DMS 273 treated with DMSO at 0.1 percent for 48 hours (cell line): ENCODE measurements around the gene ROCK2.

Experiments used
- DNase-seq: peaks from one replicate; lab custom pipeline; 2025; lab: John Stamatoyannopoulos, UW

Gene ROCK2

DNA sequence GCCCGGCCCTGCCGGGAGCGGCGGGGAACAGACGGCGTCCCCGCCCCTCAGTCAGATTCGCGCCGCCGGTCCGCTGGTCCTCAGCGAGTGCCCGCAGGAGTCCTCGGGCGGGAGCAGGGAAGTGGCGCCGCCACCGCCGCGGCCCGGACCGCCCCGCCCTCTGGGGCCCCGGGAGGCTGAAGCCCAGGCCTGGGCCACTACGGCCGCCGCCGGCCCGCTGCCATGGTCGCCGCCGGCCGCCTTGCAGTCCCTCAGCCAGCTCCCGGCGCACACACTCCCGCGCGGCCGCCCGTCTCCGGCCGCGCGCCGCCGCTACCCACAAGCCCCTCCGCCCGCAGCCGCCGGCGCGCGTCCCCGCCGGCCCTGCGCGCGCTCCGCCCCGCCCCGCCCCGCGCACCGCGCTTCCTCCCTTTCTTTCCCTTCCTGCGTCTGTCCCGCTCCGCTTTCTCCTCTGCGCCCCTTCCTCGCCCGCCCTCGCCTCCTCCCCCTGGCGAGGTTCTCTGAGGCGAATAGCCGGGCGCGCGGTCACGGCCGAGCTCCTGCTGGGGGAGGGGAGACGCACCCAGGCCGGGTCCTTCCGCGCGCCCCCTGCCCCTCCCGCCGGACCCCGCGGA is at the start of gene ROCK2:
ROCK2 (minus strand) TSS at position 295 of the 614 bp plus-strand sequence. CDS start 500 bp downstream, outside the sequence.
- peak; percentile 68 for DNase-seq

DNA sequence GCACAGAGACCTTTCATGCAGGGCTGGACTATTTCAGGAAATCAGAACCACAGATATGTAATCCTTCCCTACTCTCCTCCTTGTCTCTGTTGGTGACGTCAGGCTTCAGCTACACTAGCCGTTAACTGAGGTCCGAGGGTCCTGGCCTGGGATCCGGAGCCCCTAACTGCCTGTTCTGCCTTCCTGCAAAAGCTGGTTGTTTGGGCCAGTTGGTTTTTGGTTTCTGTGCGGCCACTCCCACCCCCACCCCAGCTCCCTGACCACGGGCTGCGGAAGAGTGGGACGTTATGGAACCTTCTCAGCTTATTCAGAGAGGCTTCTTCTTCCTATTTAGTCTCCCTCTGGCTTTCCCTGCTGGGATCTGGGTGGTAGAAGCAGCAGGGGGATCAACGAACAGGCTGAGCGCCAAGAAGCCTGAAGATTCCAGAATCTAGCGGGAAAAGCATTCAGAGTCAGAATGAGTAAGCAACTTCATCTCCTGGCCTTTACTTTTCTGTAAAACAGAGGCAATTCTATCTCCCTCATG is 49.3 kb upstream of the ROCK2 start:
- DNase-seq = no peak

DNA sequence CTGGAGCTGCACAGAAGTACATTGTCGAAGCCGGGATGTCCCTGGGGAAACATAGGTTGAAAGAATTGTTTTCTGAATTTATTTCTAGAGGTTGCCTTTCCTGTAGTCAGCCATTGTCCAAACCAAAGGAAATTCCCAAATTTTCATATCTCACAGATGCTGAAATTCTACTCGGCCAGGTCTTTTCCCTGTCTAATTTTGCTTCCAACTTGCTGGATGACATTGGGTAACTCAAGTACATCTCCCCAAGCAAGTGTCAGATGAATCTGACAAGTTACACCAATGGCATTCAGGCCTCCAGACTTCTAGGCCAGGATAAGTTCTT is 47.5 kb upstream of the ROCK2 start:
- no peak for DNase-seq

DNA sequence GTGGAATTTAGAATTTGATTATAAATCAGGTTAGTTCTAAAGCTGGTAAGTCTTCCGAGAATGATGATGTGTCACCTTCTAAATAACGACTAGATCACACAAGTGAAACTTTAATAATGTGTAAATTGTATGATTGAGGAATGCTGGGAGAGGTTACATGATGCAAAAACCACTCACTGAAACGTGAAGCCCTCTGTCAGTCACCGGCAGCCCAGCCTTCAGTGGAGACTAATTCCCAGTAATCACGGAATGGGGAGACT is 45.9 kb upstream of the ROCK2 start:
- no peak for DNase-seq

DNA sequence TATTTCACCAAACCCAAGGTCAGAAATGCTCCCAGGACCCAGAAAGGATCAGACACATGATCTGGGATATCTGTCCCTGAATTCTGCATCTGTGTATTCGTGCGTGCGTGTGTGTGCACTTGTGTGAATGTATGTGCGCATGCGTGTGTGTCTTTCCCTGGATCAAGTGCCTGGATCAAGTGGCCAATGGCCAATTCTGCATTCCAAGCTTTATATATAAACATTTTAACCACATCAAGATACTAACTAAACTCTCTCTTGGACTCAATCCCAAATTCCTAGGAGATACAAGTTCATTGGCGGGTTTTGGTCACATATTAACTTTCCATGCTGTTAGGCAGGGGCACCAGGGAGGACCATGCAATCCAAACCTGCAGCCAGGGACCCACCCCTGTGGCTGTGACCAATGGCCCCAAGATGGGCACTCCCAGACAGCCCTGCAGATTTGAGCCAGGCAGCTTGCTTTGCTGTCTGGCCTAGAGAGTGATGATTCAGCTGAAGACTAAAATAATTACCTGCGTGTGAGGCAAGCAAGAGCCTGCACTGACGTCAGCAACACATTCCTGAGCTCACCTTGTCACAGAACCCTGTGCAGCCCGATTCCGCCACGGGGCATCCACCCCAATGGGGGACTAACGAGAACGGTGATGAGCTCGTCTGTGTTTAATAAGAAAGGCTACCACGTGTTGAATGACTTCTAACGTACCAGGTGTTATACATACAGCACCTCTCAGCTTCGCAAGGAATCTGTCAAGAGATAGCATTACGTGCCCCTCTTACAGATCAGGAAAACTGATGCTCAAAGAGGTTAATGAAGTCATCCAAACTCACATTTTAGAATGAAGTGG is 45.3 kb upstream of the ROCK2 start:
- DNase-seq = no peak

DNA sequence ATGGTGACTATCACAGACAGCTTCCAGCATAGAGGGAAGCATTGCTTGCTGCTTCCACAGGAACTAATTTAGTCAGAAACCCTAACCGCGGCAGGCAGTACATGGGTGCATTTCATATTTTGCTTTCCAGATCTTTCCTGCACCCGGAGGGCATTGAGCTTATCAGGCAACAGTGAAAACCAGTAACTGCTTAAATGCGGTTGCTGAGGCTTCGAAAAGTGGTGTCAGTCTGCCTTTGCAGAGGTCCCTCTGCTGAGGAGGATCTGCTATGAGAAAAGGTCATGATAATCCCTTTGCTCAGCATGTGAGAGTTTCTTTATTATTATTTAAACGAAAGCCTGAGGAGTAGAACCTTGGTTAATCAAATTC is 44.6 kb upstream of the ROCK2 start:
- DNase-seq = no peak

DNA sequence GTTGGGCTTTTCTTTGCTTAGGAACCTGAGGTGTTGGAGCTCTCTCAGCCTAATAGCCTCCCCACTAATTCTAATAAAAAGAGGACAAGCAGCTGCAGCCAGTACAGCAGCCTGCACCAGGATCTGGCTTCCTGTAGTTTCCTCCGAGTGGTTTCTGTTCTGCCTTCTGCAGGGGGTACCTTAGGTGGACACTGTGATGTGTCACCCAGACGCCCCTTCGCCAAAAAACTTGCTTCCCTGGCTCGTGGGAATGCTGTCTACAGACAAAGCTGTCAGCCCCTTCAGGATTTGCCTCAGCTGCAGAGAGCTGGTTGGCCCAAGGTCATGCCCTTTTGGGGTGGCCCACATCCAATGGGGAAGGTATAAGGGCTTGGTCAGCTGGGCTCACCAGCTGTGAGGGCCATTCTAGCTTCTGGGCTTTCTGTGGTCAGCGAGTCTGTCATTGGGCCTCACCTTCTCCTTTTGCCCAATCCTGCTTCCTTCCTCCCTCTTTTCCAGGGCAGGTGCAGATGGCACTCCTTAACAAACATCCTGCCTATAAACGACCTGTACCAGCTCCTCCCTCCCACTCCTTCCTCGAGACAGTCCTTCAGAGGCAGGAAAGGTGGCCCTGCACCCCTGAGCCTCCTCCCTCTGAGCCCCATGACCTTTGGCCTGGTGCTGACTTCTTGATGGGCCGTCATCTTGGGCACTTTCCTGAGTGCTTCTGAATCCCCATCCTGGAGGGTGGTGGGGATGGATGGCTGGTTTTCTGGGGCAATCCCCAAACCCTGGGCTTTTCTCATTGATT is 44.0 kb upstream of the ROCK2 start:
- DNase-seq = no peak

DNA sequence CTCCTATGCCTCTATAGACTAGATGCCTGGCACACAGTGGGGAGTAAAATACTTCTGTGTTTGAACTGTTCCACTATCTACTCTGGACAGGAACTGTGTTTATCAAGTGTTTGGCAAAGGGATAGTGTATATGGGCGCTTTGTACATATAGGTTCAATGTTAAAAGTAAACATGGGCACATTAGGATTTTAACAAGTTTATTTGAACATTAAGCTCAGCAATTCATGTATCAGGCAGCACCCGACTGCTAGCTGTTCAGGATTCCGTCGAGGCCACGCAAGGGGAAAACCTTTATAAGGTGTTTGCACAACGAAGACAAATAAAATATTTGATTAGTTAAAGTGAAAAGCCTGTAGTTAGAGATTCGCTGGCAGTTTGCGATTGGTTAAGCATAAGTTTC is 43.4 kb upstream of the ROCK2 start:
- no peak for DNase-seq

DNA sequence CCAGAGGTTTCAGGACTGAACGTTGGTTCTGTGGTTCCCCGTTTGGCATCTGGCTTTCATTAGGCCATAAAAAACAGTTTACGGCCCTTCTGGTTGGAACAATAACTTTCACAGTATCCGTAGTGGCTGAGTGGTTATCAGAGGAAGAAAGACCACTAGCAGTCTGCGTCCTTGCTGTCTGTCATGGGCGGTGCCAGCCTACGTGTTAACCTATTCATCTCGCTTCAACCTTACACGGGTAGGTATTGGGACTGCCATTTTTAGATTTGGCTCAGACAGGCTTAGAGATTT is 42.6 kb upstream of the ROCK2 start:
- DNase-seq = no peak

DNA sequence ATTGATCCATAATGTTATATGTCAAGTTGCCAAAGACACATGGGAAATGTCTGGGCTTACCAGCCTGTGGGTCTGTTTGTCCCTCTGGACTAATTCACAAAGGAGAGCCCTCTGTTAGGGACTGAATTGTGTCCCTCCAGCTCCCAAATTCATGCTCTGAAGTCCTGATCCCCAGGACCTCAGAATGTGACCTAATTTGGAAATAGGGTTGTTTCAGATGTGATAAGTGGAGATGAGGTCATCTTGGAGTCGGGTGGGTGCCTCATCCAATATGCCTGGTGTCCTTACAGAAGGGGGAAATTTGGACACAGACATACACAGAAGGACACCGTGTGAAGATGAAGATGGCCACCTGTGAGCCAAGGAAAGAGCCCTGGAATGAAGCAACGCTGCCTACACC is 41.4 kb upstream of the ROCK2 start:
- no peak for DNase-seq

DNA sequence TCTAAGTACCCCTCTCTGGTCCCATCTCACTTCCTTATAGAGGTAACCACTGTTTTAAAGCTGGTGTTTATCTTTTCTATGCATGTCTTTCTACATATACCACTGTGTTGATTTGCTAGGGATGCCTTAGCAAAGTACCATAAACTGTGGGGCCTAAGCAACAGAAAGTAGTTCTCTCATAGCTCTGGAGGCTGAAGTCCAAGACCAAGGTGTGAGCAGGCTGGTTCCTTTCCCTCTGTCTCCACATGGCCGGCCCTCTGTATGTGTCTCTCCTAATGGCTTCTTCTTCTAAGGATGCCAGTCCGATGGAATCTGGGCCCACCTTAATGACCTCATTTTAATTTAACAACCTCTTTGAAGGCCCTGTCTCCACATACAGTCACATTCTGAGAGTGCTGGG is 40.8 kb upstream of the ROCK2 start:
- no peak for DNase-seq

DNA sequence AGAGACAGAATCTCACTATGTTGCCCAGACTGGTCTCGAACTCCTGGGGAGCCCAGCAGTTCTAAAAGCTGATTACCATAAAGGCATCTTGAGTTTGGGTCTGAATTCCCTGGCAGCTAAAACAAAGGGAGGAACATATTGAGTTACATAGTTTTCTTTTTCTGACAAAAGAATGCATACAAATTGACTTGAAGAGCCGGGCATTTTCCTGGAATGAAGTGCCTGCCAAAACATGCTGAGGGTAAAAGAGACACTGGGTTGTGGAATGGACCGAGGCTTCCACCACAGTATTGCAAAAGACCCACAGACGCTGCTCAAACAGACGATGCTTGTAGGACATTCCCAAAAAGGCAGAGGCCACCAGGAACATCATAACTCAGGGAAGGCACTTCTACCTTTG is 35.1 kb upstream of the ROCK2 start:
- no peak for DNase-seq

DNA sequence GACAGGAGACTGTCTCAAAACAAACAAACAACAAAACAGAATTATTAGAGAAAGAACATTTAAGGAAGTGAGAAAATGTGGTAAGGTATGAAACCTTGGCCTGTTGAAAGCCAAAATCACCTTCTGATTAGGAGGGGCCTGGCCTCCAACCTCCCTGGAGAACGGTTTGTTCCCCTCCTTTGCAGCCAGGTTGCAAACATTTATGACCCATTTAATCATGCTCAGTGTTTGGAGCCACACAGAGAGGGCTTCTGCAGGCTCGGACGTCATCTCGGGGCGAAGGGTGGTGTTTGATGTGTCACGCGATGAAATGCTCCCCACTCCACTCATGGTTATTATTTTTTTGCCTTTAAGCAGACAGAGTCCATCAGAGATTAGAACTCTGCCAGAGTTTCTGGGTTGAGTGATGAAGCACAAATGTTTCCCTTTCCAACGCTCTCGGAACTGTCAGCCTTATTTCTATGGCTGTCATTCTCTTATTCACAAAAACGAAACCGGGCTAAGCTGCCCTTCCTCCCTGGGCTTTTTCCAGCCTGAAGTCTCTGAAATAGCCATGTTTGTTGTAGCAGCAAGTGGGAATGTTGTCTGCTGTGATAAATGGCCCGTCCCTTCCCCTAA is 33.6 kb upstream of the ROCK2 start:
- DNase-seq = no peak

DNA sequence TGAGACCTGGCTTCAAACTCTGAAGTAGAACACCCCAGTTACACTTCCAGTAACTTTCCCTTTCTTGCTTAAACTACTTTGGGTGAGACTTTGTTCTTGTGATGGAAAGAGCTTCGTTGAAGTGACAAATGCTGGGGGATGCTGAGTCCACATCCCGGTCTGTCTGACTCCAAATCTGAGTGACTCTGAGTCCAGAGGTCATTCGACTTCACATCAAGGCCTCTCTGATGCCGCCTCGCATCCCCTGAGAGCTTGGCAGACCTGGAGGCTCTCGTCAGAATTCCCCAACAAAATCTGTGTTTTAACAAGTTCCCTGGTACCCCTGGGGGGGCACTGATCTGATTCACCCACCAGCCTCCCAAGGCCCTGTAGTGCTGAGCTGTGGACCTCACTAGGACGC is 31.6 kb upstream of the ROCK2 start:
- no peak for DNase-seq

DNA sequence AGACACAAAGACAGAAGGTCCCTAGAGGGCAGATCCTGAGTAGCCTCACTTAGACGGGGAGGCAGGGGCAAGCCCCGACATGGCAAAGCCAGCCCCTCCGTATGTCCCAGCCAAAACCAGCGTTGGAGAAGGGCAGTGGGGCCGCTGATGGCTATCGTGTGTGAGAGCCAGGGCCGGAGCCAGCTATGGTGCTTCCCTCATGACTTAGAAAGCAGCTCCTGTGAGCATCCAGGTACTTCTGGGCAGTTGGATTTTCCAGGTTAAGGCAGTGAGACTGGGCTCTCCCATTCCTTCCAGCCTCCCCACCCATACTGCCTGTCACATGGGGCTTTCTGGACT is 31.2 kb upstream of the ROCK2 start:
- no peak for DNase-seq

DNA sequence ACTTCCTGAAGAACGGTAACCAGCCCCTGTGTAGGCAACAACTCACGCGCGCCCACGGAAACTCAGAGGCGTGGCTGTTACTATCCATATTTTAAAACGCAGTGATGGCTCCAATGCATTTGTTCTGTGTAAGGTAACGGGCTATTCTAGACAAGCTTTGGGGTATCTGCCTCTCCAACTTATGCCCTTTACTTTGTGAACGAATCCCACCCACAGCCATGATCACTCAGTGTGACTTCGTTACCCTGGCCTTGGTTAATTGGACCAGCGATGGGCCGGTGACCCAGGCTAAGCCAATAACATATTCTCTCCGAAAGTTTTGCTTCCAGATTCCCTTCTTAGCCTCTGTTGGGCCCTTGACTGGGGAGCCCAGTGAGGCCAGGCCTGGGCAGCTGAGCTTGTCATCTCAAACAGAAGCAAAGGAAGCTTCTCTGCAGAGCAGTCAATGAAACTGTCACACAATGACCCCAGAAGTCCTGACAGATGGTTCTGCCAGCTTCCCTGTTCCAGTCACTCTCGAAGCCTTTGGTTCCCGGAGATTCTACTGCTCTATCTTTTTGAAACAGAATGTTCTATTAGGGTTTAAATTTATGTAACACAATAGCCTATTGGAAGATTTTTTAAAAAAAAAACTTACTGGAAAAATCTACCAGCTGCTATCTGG is 30.7 kb upstream of the ROCK2 start:
- peak; percentile 38 for DNase-seq

DNA sequence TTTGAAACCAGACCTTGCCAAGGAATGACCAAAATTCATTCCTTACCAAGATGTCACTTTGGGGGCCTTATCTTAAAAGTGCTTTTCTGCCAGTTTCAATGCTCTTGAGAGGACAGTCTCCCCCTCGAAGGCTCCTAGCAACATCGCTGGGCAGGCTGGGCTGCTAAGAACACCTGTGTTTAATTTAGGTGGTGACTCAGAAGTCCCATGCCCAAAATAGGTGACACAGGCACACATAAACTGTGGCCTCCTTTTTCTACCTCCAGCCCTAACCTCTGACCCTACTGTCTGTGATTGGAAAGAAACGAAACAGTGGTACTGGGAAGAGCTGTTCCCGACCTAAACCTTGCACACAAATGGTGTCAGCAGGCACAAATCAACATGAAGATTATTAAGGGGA is 28.7 kb upstream of the ROCK2 start:
- no peak for DNase-seq

DNA sequence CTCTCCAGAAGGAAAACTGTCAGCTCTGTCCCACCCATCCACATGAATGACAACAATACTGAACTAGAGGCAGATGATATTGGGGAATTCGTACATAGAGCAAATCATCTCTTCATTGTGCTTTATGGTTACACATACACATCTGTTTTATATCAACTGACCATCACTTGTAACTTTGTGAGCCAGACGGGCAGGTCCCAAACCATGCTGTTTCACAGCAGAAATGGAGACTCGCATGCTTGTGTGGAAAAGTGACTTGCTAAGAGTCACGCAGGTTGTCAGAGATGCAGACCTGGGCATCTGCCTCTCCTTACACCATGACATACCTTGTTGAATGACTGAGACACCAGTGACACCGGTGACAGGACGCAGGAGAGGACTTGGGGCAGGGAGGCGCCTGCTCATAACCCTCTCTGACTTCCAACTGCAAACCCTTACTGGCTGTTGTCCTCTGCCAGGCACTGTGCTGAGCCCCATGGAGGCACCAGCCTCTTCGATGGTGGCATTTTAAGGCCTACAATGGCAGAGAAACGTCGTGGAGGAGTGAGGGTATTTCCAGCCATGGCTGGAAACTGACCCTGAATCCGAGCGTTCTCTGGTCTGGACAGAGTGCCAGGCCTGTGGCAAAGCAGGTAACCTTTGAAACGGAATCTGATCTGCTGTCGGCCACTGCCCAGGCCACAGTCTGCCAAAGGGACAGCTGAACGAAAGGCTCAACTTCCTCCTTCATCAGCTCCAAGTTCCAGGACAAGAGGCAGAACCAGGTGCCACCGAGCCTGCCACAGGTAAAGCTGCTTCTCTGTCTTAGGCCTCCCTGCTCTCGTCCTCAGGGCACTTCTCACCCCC is 26.9 kb upstream of the ROCK2 start:
- no peak for DNase-seq

DNA sequence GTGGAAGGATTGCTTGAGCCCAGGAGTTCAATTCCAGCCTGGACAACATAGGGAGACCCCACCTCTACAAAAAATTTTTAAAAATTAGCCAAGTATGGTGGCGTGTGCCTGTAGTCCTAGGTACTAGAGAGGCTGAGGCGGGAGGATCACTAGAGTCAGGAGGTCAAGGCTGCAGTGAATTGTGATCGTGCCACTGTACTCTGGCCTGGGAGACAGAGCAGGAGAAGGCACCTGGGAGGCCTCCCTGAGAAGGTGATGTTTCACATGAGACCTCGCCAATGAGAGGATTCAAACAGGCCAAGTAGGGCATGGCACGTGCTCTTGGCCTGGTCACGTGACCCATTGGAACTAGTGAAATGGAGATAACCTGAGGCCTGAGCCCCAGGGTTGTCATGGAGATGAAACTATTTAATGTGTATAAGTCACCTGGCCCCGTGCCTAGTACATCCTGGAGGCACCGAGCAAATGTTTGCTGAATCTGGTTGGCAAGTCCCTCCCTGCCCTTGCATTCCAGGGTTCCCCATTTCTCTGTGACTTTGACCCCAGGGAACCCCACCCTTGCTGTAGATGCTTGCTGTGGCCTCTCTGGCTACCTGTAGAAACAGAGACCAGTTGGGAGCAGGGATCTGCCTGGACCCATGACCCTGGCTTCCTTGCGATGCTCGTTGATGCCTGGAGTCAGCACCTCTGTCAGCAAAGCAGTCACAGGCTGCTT is 26.1 kb upstream of the ROCK2 start:
- no peak for DNase-seq

DNA sequence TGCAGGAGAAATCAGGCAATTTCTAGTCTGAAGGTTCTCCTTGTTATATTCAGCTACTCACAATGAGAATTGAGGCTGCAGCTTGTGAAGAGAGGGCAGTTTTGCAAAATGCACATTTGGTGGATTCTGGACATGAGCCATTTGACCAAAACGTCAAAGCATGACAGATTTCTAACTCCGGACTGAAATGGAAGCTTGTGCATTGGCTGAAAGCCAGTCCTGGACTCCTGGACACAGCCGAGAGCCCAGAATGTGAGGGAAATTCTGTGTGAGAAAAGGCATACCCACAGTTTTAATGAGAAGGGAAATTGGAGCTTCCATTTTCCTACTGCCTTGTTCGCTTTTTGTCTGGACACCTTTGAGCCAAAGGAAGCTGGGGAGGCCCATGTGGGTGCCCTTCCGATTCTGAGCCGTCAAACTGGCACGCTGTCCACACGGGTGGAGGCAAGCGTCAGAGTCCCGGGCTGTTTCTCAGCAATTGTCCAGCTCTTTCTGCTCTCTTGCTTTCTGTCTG is 23.7 kb upstream of the ROCK2 start:
- DNase-seq = no peak
